ENCODE measurements around the gene ZRANB2. TPM values are rescaled to one million over a fixed set of nuclear protein-coding genes. Genes with fewer than 3 reads are reported as not detected.

ZRANB2 gene
- total and polyA plus RNA-seq, 12 donors: 17.9 to 100.0 (median 50.8) TPM

- Histone ChIP-seq H3K27me3 (no peaks in the 10 kb centered on the region), H3K4me3 (no peak overlapping the region), H3K27ac (no peak overlapping the region), H3K36me3 (replicated peaks in 1 of 2) (no peaks in the 10 kb centered on the region), H3K9me3 (replicated peaks in 1 of 3) (no peaks in the 10 kb centered on the region), H3K4me1 (replicated peaks in 1 of 2) (no peaks in the 10 kb centered on the region)
- no peak for TF ChIP-seq POLR2A (IDR thresholded peaks at IDR 0.05)
- TF ChIP-seq, protein P1, sequence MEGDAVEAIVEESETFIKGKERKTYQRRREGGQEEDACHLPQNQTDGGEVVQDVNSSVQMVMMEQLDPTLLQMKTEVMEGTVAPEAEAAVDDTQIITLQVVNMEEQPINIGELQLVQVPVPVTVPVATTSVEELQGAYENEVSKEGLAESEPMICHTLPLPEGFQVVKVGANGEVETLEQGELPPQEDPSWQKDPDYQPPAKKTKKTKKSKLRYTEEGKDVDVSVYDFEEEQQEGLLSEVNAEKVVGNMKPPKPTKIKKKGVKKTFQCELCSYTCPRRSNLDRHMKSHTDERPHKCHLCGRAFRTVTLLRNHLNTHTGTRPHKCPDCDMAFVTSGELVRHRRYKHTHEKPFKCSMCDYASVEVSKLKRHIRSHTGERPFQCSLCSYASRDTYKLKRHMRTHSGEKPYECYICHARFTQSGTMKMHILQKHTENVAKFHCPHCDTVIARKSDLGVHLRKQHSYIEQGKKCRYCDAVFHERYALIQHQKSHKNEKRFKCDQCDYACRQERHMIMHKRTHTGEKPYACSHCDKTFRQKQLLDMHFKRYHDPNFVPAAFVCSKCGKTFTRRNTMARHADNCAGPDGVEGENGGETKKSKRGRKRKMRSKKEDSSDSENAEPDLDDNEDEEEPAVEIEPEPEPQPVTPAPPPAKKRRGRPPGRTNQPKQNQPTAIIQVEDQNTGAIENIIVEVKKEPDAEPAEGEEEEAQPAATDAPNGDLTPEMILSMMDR (IDR thresholded peaks at IDR 0.05): no peak
- intact Hi-C loops (cut with DNase I): no loop called here
- DNase-seq: no peak
These were observed 49.4 kb downstream of the ZRANB2 start for GRCh38 chr1:71031426-71031825.

DNA sequence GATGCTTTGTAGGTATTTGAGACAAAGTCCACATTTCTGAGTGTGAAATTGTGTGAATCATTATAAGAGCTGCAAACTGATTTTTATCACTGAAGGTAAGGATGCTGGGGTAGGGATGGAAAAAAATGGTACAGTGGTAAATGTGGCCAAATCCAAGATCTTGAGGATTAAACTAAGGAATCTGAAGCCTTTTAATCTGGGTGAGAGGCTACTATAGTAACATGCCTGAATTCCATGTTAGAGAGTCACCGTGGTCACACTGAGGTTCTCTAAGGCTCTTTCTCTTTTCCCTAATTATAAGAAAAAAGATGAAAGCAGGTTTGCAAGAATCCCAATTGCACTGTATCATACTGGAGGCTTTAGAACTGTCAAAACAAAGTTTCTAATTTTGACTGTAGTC, 50.8 kb downstream of the ZRANB2 start:
- 81 to 96% (median 92%) methylated on average over 1 of the region's 1 CpG for WGBS, 4 donors
- Histone ChIP-seq H3K27me3 (no peaks in the 10 kb centered on the region), H3K27ac (no peak overlapping the region), H3K4me1 (replicated peaks in 1 of 2) (peaks cover 0 to 6% of the 10 kb centered on the region in 2 donors), H3K4me3 (no peak overlapping the region), H3K36me3 (replicated peaks in 1 of 2) (no peaks in the 10 kb centered on the region), H3K9me3 (replicated peaks in 1 of 3) (no peaks in the 10 kb centered on the region)
- no peak for DNase-seq
- TF ChIP-seq, protein P1 (IDR thresholded peaks at IDR 0.05): no peak
- no peak for TF ChIP-seq POLR2A (IDR thresholded peaks at IDR 0.05)
- intact Hi-C loops (cut with DNase I): no loop called here

- no peak for DNase-seq
- H3K4me1 ChIP-seq (replicated peaks in 1 of 2): peaks cover 0 to 6% of the 10 kb centered on the region in 2 donors
- H3K27me3 ChIP-seq: no peaks in the 10 kb centered on the region
- 60 to 77% (median 68%) methylated on average over 1 of the region's 1 CpG for WGBS, 4 donors
- H3K9me3 ChIP-seq (replicated peaks in 1 of 3): no peaks in the 10 kb centered on the region
- TF ChIP-seq, protein P1 (IDR thresholded peaks at IDR 0.05): no peak
- TF ChIP-seq POLR2A (IDR thresholded peaks at IDR 0.05): no peak
- no peaks in the 10 kb centered on the region for H3K36me3 ChIP-seq (replicated peaks in 1 of 2)
- no peak overlapping the region for H3K4me3 ChIP-seq
- no peak overlapping the region for H3K27ac ChIP-seq
- intact Hi-C loops (cut with DNase I): no loop called here
These were observed 51.9 kb downstream of the ZRANB2 start for GRCh38 chr1:71028981-71029380.

DNA sequence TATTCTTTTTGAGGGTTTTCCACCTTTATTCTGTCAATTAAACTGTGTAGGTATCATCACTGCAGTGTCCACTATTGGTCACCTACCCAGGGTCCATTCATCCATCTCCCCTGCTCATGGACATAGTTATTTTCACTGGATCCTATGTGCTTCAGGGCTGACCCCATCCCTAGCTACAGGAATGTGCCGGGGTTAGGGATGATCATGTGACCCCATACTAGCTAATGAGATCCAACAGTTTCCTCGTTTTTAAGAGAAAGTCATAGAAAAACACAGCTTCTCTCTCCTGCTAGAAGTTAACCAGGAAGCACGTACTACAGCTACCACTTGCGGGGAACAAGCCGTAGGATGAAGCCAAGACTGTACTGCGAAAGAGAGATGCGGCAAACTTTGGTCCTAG, 52.8 kb downstream of the ZRANB2 start:
- no peak overlapping the region for H3K4me3 ChIP-seq
- H3K36me3 ChIP-seq (replicated peaks in 1 of 2): no peaks in the 10 kb centered on the region
- DNase-seq: no peak
- H3K27me3 ChIP-seq: no peaks in the 10 kb centered on the region
- no peaks in the 10 kb centered on the region for H3K9me3 ChIP-seq (replicated peaks in 1 of 3)
- 77 to 87% (median 86%) methylated on average over 7 of the region's 7 CpGs for WGBS, 4 donors
- TF ChIP-seq POLR2A (IDR thresholded peaks at IDR 0.05): no peak
- peaks cover 0 to 6% of the 10 kb centered on the region in 2 donors for H3K4me1 ChIP-seq (replicated peaks in 1 of 2)
- intact Hi-C loops (cut with DNase I): no loop called here
- no peak overlapping the region for H3K27ac ChIP-seq

DNA sequence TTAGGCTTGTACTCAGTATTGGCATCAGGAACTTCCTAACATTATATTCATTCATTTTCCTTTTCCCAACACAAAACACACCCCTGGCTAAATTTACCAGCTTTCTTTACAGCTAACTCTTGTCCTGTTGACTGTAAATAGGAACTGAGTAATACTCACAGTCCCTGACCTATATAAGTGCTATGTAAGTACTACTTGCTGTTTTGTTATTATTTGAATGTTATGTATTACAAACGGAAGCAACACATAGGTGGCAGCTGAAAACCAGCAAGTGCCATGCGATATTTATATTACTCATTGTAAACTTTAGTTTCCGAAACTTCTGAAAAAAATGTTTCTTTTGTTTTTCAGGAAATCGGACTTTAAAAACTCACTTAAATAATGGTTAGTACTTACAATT, 54.7 kb downstream of the ZRANB2 start:
- H3K4me1 ChIP-seq (replicated peaks in 1 of 2): peaks cover 0 to 6% of the 10 kb centered on the region in 2 donors
- no peaks in the 10 kb centered on the region for H3K9me3 ChIP-seq (replicated peaks in 1 of 3)
- no peak overlapping the region for H3K27ac ChIP-seq
- no peaks in the 10 kb centered on the region for H3K27me3 ChIP-seq
- H3K36me3 ChIP-seq (replicated peaks in 1 of 2): no peaks in the 10 kb centered on the region
- intact Hi-C loops (cut with DNase I): no loop called here
- no peak overlapping the region for H3K4me3 ChIP-seq
- TF ChIP-seq, protein P1 (IDR thresholded peaks at IDR 0.05): no peak
- TF ChIP-seq POLR2A (IDR thresholded peaks at IDR 0.05): no peak
- WGBS, 4 donors: 76 to 85% (median 77%) methylated on average over 4 of the region's 4 CpGs
- DNase-seq: no peak
